ENCODE results near the gene DGKD.

Gene DGKD

DNA sequence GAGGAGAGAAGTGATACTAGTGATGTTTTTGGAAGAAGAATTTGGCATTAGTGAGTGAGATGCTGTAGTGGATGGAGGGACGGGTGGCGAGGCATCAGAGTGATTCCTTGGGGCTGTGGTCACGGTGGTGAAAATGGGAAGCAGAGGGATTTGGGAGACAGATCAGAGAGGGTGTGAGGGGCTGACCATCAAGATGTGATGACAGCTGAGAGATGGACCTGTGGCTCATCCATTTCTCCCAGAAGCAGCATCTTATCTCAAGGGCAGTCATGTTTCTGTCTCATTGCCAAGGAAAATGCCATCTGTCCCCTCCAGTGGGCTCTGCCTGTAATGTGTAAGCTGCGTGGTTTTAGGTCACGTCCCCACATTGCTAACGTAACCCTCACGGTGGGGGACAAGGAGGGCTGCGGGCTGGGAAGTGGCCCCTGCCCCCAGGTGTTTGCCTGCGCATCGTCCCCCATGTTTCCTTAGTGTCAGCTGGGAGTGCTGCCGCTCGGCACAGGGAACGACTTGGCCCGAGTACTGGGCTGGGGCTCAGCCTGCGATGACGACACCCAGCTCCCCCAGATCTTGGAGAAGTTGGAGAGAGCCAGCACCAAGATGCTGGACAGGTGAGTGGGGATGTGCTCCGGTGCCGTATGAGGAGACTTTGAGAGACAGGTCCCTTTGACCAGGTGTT is 91.0 kb downstream of the DGKD start:
- H3K4me3 ChIP-seq (ENCODE audit: insufficient read depth, low read length, poor library complexity, severe bottlenecking) = no peak overlapping the region
- no peaks in the 10 kb centered on the region for H3K27me3 ChIP-seq (ENCODE audit: low read length)
- H3F3A ChIP-seq (ENCODE audit: insufficient read depth) = no peaks in the 10 kb centered on the region
- H3K9me3 ChIP-seq (ENCODE audit: insufficient read depth, low read length) = no peaks in the 10 kb centered on the region
- no peak overlapping the region for H3K4me2 ChIP-seq (ENCODE audit: low read depth, low read length, poor library complexity, severe bottlenecking)
- no peaks in the 10 kb centered on the region for H3K79me2 ChIP-seq (ENCODE audit: insufficient read depth, low read length)
- no peak overlapping the region for H3K27ac ChIP-seq (ENCODE audit: low read depth, low read length)
- no peaks in the 10 kb centered on the region for H4K20me1 ChIP-seq (ENCODE audit: low read depth, low read length)
- no peak overlapping the region for H3K9ac ChIP-seq (ENCODE audit: low read length)
- H3K36me3 ChIP-seq (ENCODE audit: low read length) = no peaks in the 10 kb centered on the region
- TF ChIP-seq, protein P1, sequence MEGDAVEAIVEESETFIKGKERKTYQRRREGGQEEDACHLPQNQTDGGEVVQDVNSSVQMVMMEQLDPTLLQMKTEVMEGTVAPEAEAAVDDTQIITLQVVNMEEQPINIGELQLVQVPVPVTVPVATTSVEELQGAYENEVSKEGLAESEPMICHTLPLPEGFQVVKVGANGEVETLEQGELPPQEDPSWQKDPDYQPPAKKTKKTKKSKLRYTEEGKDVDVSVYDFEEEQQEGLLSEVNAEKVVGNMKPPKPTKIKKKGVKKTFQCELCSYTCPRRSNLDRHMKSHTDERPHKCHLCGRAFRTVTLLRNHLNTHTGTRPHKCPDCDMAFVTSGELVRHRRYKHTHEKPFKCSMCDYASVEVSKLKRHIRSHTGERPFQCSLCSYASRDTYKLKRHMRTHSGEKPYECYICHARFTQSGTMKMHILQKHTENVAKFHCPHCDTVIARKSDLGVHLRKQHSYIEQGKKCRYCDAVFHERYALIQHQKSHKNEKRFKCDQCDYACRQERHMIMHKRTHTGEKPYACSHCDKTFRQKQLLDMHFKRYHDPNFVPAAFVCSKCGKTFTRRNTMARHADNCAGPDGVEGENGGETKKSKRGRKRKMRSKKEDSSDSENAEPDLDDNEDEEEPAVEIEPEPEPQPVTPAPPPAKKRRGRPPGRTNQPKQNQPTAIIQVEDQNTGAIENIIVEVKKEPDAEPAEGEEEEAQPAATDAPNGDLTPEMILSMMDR (IDR thresholded peaks at IDR 0.05; ENCODE audit: insufficient read depth, low read length, poor library complexity, severe bottlenecking) = no peak
- no peak for TF ChIP-seq EZH2phosphoT487 (conservative IDR thresholded peaks at IDR 0.05; ENCODE audit: low read length)
- H2AFZ ChIP-seq (ENCODE audit: low read depth, low read length, severe bottlenecking) = no peak overlapping the region
- no peaks in the 10 kb centered on the region for H3K9me2 ChIP-seq (replicated peaks; ENCODE audit: insufficient read depth, low read length)

DNA sequence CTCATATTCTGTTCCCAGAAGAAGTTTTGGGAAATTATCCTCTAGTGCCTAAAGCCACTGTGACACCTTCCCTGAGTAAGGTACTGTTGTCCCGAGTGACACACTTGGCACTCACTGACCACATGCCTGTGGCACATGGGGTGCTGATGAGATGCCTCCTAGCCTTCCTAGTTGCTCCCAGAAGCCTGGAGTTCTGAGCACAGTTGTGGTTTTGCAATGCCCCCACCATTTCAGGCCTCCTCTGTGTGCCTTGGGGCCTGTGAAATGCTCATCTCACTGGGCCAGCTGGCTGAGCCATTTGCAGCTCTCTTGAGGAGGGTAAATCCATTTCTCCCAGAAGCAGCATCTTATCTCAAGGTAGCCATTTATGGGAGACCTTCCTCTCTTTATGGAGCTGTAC is 91.8 kb downstream of the DGKD start:
- Histone ChIP-seq H3F3A (ENCODE audit: insufficient read depth) (no peaks in the 10 kb centered on the region), H3K36me3 (ENCODE audit: low read length) (no peaks in the 10 kb centered on the region), H3K9me2 (replicated peaks; ENCODE audit: insufficient read depth, low read length) (no peaks in the 10 kb centered on the region), H3K4me2 (ENCODE audit: low read depth, low read length, poor library complexity, severe bottlenecking) (no peak overlapping the region), H3K79me2 (ENCODE audit: insufficient read depth, low read length) (no peaks in the 10 kb centered on the region), H4K20me1 (ENCODE audit: low read depth, low read length) (no peaks in the 10 kb centered on the region), H2AFZ (ENCODE audit: low read depth, low read length, severe bottlenecking) (no peak overlapping the region), H3K9me3 (ENCODE audit: insufficient read depth, low read length) (no peaks in the 10 kb centered on the region), H3K27me3 (ENCODE audit: low read length) (no peaks in the 10 kb centered on the region), H3K9ac (ENCODE audit: low read length) (no peak overlapping the region), H3K27ac (ENCODE audit: low read depth, low read length) (no peak overlapping the region), H3K4me3 (ENCODE audit: insufficient read depth, low read length, poor library complexity, severe bottlenecking) (no peak overlapping the region)
- TF ChIP-seq, protein P1 (IDR thresholded peaks at IDR 0.05; ENCODE audit: insufficient read depth, low read length, poor library complexity, severe bottlenecking) = no peak
- no peak for TF ChIP-seq EZH2phosphoT487 (conservative IDR thresholded peaks at IDR 0.05; ENCODE audit: low read length)

DNA sequence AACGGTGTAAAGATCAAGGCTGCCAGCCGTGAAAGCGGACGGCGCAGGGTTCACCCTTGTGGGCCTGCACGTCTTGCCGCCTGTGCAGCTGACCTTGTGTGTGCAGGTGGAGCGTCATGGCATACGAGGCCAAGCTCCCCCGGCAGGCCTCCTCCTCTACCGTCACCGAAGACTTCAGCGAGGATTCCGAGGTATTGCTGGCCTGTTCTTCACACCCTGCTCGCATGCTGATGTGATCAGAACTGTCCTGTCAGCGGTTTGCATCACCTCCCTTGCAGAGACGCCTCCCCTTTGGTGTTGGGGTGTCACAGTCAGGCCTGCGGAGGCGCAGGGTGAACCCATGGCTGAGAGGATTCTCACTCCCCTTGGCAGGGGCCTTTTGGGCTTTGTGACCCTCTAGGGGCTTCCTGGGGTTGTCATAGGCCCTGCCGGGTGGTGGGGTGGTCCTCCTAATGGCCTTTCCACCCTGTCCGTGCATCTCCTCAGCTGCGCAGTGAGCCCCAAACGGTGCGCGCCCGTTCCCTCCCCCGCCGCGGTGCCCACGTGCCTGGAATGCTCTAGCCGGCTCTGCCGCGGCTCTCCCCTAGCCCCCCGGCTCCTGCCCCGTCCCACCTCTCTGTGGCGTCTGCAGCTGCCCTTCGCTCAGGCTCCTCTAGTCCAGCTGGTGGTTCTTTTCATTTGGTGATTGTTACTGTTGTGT is 92.5 kb downstream of the DGKD start:
- no peaks in the 10 kb centered on the region for H3K79me2 ChIP-seq (ENCODE audit: insufficient read depth, low read length)
- no peaks in the 10 kb centered on the region for H3K36me3 ChIP-seq (ENCODE audit: low read length)
- no peaks in the 10 kb centered on the region for H4K20me1 ChIP-seq (ENCODE audit: low read depth, low read length)
- no peak overlapping the region for H3K27ac ChIP-seq (ENCODE audit: low read depth, low read length)
- no peaks in the 10 kb centered on the region for H3K27me3 ChIP-seq (ENCODE audit: low read length)
- H3K9me2 ChIP-seq (replicated peaks; ENCODE audit: insufficient read depth, low read length) = no peaks in the 10 kb centered on the region
- no peak overlapping the region for H3K4me2 ChIP-seq (ENCODE audit: low read depth, low read length, poor library complexity, severe bottlenecking)
- TF ChIP-seq EZH2phosphoT487 (conservative IDR thresholded peaks at IDR 0.05; ENCODE audit: low read length) = no peak
- TF ChIP-seq, protein P1 (IDR thresholded peaks at IDR 0.05; ENCODE audit: insufficient read depth, low read length, poor library complexity, severe bottlenecking) = no peak
- H2AFZ ChIP-seq (ENCODE audit: low read depth, low read length, severe bottlenecking) = no peak overlapping the region
- no peak overlapping the region for H3K9ac ChIP-seq (ENCODE audit: low read length)
- no peak overlapping the region for H3K4me3 ChIP-seq (ENCODE audit: insufficient read depth, low read length, poor library complexity, severe bottlenecking)
- H3F3A ChIP-seq (ENCODE audit: insufficient read depth) = no peaks in the 10 kb centered on the region
- H3K9me3 ChIP-seq (ENCODE audit: insufficient read depth, low read length) = no peaks in the 10 kb centered on the region
